Breast epithelium (tissue), 3 donors: ENCODE data around the gene SMIM28.

Experiments
- CTCF ChIP-seq, 3 donors: fragments of 450-650 bp; IDR thresholded peaks; one replicate each; pipeline ENCODE4 v1.5.1; 2016 to 2017; ENCODE audit warnings: antibody characterized with exemption in 3 of 3, mild to moderate bottlenecking in 3 of 3, moderate library complexity in 3 of 3
- POLR2AphosphoS5 ChIP-seq, 3 donors: sonication (generic); formaldehyde crosslinking; IDR thresholded peaks; one replicate each; pipeline ENCODE4 v1.6.1; 2017; ENCODE audit warnings: antibody characterized with exemption in 3 of 3

GRCh38 chr6:138418118-138418742, 40.5 kb downstream of the SMIM28 start:
- TF ChIP-seq CTCF (IDR thresholded peaks at IDR 0.05) (no peak), POLR2AphosphoS5 (IDR thresholded peaks at IDR 0.05) (no peak)
